Dendritic cell treated with granulocyte-macrophage colony-stimulating factor and Interleukin-4, amounts not matched to agents 40 ng/mL and 50 ng/mL, for 4 days (primary cell): Measurements from ENCODE around the gene NEK11.

Experiments
- H3K27ac Mint-ChIP-seq: one replicate; pipeline ENCODE4 v1.8.0; 2022; ENCODE audit warnings: mild to moderate bottlenecking, mixed read lengths
- H3K27me3 Mint-ChIP-seq: one replicate; pipeline ENCODE4 v1.8.0; 2022; ENCODE audit warnings: mild to moderate bottlenecking, mixed read lengths
- H3K36me3 Mint-ChIP-seq: one replicate; pipeline ENCODE4 v1.8.0; 2022; ENCODE audit warnings: low read depth, mixed read lengths
- H3K4me1 Mint-ChIP-seq: one replicate; pipeline ENCODE4 v1.8.0; 2022; ENCODE audit warnings: low read depth, mixed read lengths
- H3K4me3 Mint-ChIP-seq: one replicate; pipeline ENCODE4 v1.8.0; 2022; ENCODE audit warnings: mild to moderate bottlenecking, moderate library complexity, mixed read lengths
- H3K9me3 Mint-ChIP-seq: one replicate; pipeline ENCODE4 v1.8.0; 2022; ENCODE audit warnings: mixed read lengths
- intact Hi-C: fragments of 100-400 bp; cut with micrococcal nuclease; formaldehyde crosslinking; loops from one replicate; pipeline ENCODE4 v1.15.0; 2022

The NEK11 gene

DNA sequence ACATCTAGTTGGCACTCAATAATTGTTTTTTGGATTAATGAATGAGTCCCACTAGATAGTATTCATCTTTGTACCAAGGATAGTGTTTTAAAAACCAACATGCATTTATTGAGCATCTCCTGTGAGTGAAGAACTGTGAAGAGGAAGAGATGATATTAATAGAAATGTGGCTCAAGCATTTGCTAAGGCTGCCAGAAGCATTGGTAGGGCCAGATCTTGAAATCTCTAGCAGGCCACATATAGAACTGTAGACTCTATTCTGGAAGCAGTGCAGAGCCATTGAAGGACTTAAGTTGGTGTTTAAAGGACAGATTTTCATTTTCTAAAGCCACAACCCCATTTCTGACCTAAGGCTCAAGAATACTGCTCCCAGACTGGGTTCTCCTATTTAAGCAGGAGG, 99.0 kb downstream of the NEK11 start:
- Mint-ChIP-seq H3K36me3 (no peaks in the 10 kb centered on the region), H3K9me3 (peaks cover 39% of the 10 kb centered on the region), H3K4me1 (no peaks in the 10 kb centered on the region), H3K27me3 (no peaks in the 10 kb centered on the region), H3K27ac (no peak overlapping the region), H3K4me3 (no peak overlapping the region)
- intact Hi-C loops: no loop called here

DNA sequence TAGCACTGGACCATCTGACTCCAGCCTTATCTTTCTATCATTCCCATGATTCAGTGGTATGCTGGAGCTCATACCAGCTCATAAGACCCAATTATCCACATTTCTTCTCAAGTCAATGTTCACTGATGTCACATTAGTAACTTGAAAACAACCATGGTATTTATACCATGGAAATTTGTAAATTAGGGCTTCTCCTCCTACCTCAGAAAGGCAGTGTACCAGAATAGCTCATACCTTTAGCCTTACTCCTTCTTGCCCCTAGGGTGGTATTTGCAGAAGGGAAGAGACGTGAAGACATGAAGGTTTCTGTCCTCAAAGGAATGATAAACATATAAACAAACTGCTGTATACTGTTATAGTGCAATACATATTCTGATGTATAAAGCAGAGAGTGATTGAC, 114.2 kb downstream of the NEK11 start:
- Mint-ChIP-seq H3K4me3 (no peak overlapping the region), H3K27ac (no peak overlapping the region), H3K27me3 (no peaks in the 10 kb centered on the region), H3K4me1 (no peaks in the 10 kb centered on the region), H3K9me3 (no peaks in the 10 kb centered on the region), H3K36me3 (no peaks in the 10 kb centered on the region)
- intact Hi-C loops: no loop called here

DNA sequence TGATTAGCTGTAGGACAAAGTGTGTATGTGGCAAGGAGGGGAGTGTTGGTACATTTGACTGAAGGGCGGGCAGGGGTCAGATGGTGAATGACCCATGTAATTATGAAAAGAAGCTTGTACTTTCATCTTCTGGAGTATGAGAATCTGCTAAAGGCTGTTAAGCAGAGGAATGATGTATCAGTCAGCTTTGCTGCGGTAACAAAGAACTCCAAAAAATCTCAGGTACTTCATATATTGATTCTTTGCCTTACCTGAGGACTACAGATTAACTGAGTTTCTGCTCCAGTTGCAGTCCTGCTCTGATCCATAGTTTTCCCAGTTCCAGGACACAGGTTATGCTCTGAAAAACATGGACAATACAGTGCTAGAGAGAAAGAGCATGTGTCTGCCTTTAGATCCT, 115.1 kb downstream of the NEK11 start:
- intact Hi-C loops: no loop called here
- no peaks in the 10 kb centered on the region for H3K36me3 Mint-ChIP-seq
- no peak overlapping the region for H3K4me3 Mint-ChIP-seq
- H3K27me3 Mint-ChIP-seq: no peaks in the 10 kb centered on the region
- H3K4me1 Mint-ChIP-seq: no peaks in the 10 kb centered on the region
- no peaks in the 10 kb centered on the region for H3K9me3 Mint-ChIP-seq
- H3K27ac Mint-ChIP-seq: no peak overlapping the region

DNA sequence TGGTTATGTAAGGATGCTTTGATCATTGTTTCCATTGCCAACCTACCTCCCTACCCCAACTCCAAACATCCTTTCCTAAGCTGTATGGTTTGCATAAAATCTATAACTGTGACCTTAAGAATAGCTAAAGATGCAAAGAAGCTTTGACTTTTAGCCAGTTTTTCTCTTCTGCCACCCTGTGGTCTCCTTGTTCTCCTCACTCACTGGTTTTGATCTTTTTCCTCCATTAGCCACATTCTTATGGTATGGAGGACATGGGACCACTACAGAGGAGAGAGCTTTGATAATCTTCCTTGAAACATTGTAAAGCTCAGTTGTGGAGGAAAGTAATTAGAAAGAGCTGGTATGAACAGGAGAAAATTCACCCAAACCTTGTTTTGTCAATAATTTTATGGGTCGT, 115.9 kb downstream of the NEK11 start:
- Mint-ChIP-seq H3K36me3 (no peaks in the 10 kb centered on the region), H3K4me3 (no peak overlapping the region), H3K27ac (no peak overlapping the region), H3K27me3 (no peaks in the 10 kb centered on the region), H3K9me3 (no peaks in the 10 kb centered on the region), H3K4me1 (no peaks in the 10 kb centered on the region)
- intact Hi-C loops: no loop called here

DNA sequence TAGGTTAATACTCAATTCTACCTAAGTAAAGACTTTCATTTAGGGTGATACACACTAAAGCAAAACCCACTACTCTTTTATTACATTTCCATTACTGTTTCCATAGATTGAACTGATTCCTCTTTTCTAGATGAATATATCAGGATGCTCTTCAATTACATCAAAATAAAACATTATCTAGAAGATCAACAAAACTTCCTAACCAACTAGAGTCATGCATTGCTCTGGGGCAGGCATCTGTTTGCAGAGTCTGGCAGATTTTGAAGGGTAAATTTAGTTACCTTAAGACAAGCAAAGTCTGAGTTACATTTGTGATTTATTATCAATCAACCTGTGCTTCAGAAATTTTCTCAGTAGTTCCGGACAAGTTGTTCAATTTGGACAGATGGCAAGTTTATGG, 117.1 kb downstream of the NEK11 start:
- no peaks in the 10 kb centered on the region for H3K36me3 Mint-ChIP-seq
- intact Hi-C loops: no loop called here
- no peak overlapping the region for H3K27ac Mint-ChIP-seq
- no peaks in the 10 kb centered on the region for H3K27me3 Mint-ChIP-seq
- peaks cover 2% of the 10 kb centered on the region for H3K9me3 Mint-ChIP-seq
- no peaks in the 10 kb centered on the region for H3K4me1 Mint-ChIP-seq
- no peak overlapping the region for H3K4me3 Mint-ChIP-seq

DNA sequence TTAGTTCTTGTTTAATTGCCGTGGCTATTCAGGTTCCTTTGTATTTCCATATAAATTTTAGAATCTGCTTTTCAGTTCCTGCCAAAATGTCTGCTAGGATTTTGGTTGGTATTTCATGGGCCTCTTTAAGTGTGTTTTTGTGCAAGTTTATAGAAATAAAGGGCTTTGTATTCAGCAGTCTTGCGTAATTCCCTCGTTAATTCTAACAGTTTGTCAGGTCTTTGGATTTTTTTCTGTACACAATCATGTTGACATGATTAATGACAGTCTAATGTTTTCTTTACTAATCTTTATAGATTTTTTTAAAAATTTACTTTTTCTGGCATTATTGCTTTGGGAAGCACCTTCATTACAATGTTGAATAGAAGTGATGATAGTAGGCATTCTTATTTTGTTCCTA, 120.9 kb downstream of the NEK11 start:
- Mint-ChIP-seq H3K36me3 (no peaks in the 10 kb centered on the region), H3K27me3 (no peaks in the 10 kb centered on the region)

DNA sequence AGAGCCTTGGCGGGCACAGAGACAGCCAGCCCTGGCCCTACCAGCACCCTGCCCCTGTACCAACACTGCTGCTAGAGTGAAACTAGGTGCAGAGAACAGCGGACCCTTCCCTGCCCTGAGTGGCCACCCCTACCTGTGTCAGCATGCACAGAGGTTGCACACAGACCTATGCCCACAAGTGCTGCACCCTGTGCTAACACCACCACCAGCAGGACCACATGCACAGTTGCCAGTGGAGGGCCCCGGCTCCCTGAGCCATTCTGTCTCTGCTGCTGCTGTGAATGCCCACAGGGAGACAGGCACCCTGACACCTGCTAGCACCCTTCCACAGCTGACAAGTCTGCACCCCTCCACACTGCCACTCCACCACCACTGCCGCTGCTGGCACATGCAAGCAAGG, 131.8 kb downstream of the NEK11 start:
- no peak overlapping the region for H3K27ac Mint-ChIP-seq
- H3K4me3 Mint-ChIP-seq: no peak overlapping the region
- no peaks in the 10 kb centered on the region for H3K9me3 Mint-ChIP-seq
- no peaks in the 10 kb centered on the region for H3K4me1 Mint-ChIP-seq
- intact Hi-C loops: no loop called here
- peaks cover 1% of the 10 kb centered on the region for H3K27me3 Mint-ChIP-seq
- no peaks in the 10 kb centered on the region for H3K36me3 Mint-ChIP-seq

More for the DNA sequence above, 120.9 kb downstream of the NEK11 start:
- intact Hi-C loops: no loop called here
- Mint-ChIP-seq H3K9me3 (peaks cover 8% of the 10 kb centered on the region), H3K27ac (no peak overlapping the region), H3K4me3 (no peak overlapping the region), H3K4me1 (no peaks in the 10 kb centered on the region)

DNA sequence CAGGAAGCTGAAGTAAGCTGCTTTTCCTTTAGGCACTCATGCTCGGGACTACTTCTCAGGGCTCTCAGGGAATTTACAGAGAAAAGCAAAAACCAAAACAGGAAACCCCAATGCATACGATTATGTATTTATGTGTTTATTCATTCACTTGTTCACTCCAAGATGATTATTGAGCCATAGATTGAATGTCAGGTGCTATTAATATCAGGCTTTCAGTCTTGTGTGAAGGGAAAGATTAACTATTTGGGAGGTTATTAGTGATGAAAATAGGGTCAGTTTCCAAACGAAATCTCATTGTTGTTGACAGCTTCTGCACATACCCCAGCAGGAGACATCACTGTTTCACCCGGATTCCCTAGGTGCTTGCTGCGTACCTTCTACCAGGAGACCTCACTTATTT, 135.8 kb downstream of the NEK11 start:
- H3K27ac Mint-ChIP-seq: no peak overlapping the region
- H3K27me3 Mint-ChIP-seq: peaks cover 1% of the 10 kb centered on the region
- intact Hi-C loops: no loop called here
- no peaks in the 10 kb centered on the region for H3K9me3 Mint-ChIP-seq
- H3K4me3 Mint-ChIP-seq: no peak overlapping the region
- H3K36me3 Mint-ChIP-seq: no peaks in the 10 kb centered on the region
- H3K4me1 Mint-ChIP-seq: no peaks in the 10 kb centered on the region

DNA sequence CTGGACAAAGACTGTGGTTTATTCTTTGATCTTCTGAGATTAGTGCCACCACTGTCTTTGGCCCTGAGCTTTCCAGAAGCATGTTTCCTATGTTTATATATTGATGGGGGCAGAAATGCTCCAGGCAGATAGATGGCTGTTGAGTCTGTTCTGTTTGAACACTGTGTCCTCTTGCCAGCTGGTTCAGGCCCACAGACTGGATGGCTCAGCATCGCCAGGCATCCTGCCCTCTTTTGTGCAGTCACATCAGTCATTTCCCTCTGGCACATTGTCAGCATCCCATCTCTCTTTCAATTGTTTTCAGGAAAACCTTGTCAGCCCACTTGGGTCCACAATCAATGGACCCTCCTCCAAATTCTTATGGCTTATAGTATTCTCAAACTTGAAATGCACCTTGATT, 141.2 kb downstream of the NEK11 start:
- H3K27ac Mint-ChIP-seq: no peak overlapping the region
- no peaks in the 10 kb centered on the region for H3K9me3 Mint-ChIP-seq
- no peak overlapping the region for H3K4me3 Mint-ChIP-seq
- H3K27me3 Mint-ChIP-seq: no peaks in the 10 kb centered on the region
- H3K4me1 Mint-ChIP-seq: no peaks in the 10 kb centered on the region
- no peaks in the 10 kb centered on the region for H3K36me3 Mint-ChIP-seq
- intact Hi-C loops: no loop called here

DNA sequence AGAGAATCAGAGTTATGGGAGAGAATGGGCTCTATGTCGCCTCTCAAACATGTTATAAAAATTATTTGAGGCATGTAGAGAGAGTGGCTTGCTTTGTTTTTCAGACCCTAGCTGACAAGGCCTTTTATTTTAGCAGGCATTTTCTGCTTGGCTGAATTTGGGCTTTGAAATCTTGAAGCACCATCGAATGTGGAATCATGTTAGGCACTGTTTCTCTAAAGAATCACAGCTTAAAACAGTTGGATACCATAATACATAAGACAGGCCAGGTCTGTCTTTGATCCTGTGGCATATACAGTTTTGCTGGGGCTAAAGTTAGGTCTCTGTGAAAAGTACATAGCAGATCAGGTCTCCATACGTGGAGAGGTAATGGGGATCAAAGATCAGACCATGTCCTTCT, 142.7 kb downstream of the NEK11 start:
- no peaks in the 10 kb centered on the region for H3K4me1 Mint-ChIP-seq
- H3K9me3 Mint-ChIP-seq: no peaks in the 10 kb centered on the region
- H3K27ac Mint-ChIP-seq: no peak overlapping the region
- no peaks in the 10 kb centered on the region for H3K27me3 Mint-ChIP-seq
- intact Hi-C loops: no loop called here
- no peak overlapping the region for H3K4me3 Mint-ChIP-seq
- no peaks in the 10 kb centered on the region for H3K36me3 Mint-ChIP-seq

DNA sequence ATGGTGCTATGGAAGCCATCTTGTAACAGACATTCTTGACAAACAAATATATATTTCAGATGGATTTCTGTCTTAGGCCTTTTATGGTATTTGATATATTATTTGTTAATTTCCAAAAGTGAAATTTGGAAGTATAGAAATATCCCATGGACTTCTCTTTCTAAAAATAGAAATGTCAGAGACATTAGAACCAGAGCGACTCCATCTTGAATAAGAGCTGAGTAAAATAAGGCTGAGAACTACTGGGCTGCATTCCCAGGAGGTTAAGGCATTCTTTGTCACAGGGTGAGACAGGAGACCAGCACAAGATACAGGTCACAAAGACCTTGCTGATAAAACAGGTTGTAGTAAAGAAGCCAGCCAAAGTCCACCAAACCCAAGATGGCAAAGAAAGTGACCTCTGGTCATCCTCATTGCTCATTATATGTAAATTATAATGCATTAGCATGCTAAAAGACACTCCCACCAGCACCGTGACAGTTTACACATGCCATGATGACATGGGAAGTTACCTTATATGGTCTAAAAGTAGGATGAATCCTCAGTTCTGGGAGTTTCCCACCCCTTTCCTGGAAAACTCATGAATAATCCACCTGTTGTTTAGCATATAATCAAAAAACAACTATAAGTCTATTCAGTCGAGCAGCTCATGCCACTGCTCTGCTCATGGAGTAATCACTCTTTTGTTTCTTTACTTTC, 146.0 kb downstream of the NEK11 start:
- H3K27ac Mint-ChIP-seq: no peak overlapping the region
- intact Hi-C loops: no loop called here
- H3K36me3 Mint-ChIP-seq: no peaks in the 10 kb centered on the region
- no peak overlapping the region for H3K4me3 Mint-ChIP-seq
- H3K9me3 Mint-ChIP-seq: no peaks in the 10 kb centered on the region
- no peaks in the 10 kb centered on the region for H3K4me1 Mint-ChIP-seq
- H3K27me3 Mint-ChIP-seq: no peaks in the 10 kb centered on the region

DNA sequence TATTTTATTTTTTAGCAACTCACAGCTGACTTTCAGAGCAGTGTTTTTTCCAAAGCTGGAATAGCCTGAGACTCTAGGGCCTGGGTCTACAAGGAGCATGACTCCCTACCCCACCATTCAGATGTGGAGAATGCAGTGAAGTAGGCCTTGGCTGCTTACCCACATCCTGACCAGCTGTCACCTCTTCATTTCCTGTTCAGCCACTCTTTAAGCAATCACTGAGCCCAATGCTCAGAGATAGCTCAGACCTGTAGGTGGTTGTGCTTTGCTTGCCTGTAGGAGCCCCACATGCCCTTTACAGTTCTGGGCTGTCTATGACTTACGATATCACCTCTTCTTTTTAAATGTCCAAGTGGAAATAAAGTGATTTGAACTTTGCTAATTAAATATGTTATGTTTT, 148.1 kb downstream of the NEK11 start:
- Mint-ChIP-seq H3K9me3 (no peaks in the 10 kb centered on the region), H3K27ac (no peak overlapping the region), H3K36me3 (no peaks in the 10 kb centered on the region), H3K27me3 (no peaks in the 10 kb centered on the region), H3K4me1 (no peaks in the 10 kb centered on the region), H3K4me3 (no peak overlapping the region)
- intact Hi-C loops: no loop called here

DNA sequence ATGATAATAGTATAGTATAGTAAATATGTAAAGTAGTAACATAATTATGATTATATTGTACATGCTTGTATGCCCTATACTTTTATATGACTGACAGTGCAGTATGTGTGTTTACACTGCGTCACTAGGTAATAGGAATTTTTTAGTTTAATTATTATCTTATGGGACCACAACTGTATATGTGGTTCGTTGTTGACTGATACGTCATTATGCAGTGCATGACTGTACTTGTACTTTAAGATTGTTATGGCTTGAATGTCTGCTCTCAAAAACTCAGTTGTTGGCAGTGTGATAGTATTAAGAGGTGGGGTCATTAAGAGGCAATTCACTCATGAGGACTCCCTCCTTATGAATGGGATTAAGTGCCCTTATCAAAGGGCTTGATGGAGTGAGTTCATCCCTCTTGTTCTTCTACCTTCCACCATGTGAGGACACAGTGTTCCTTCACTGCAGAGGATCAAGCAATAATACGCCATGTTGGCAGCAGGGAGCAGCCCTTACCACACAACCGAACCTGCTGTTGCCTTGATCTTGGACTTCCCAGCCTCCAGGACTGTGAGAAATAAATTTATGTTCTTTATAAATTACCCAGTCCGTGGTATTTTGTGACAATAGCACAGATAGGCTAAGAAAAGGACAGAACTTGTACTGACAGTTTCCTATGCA, 152.2 kb downstream of the NEK11 start:
- Mint-ChIP-seq H3K27me3 (no peaks in the 10 kb centered on the region), H3K27ac (no peak overlapping the region), H3K4me3 (no peak overlapping the region), H3K9me3 (peaks cover 6% of the 10 kb centered on the region), H3K36me3 (no peaks in the 10 kb centered on the region), H3K4me1 (peaks cover 10% of the 10 kb centered on the region)
- intact Hi-C loops: no loop called here

DNA sequence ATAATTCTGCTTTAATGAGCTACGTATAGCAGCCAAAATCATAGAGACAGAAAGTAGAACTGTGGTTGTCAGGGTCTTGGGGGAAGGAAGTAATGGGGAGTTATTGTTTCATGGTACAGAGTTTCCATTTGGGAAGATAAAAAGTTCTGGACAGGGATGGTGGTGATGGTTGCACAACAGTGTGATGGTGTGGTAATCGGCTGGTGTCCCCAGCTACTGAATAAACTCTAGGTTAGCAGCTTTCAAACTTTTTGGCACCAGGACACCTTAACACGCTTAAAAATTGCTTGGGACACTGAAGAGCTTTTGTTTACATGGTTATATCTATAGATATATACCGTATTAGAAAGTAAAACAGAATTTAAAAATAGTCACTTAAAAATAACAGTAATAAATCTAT, 166.0 kb downstream of the NEK11 start:
- Mint-ChIP-seq H3K36me3 (no peaks in the 10 kb centered on the region), H3K27me3 (no peaks in the 10 kb centered on the region), H3K4me3 (no peak overlapping the region), H3K27ac (no peak overlapping the region), H3K9me3 (peaks cover 8% of the 10 kb centered on the region), H3K4me1 (peaks cover 6% of the 10 kb centered on the region)
- intact Hi-C loops: no loop called here

DNA sequence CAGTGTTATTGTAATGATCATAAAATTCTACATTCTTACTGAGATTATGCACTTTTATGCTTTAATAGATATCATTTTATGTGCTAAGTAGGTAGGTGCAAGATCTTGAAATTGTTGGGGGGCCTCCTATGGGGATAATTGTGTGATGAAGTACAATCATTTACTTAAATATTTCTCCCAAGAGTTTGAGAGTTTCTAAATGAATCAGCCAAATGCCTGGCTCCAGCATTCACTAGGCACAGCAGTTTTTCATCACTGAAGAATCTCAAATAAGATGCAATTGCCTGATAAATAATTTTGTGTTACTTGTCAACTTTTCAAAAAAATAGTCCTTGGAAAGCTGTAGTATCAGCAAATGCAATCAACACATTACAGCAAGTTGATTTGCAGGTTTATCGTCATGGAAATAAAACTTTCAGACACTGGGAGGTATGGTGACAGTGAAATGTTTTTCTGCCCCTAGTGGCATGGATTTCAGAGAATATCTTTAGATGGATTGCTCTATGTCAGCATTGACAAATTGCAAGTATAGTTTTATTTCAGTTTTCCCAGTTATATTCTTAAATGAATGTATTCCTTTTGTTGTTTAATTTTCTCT, 167.1 kb downstream of the NEK11 start:
- no peak overlapping the region for H3K27ac Mint-ChIP-seq
- no peaks in the 10 kb centered on the region for H3K36me3 Mint-ChIP-seq
- peaks cover 8% of the 10 kb centered on the region for H3K9me3 Mint-ChIP-seq
- intact Hi-C loops: no loop called here
- no peaks in the 10 kb centered on the region for H3K27me3 Mint-ChIP-seq
- H3K4me1 Mint-ChIP-seq: peaks cover 6% of the 10 kb centered on the region
- H3K4me3 Mint-ChIP-seq: no peak overlapping the region
